HG03442 (cell line): Measurements from ENCODE around the gene TMEM119.
A peak's percentile ranks its signal among the peaks of the same experiment; 100 is the strongest.
"Not testable (repeated sequence)": the region's sequence is repeated elsewhere in the genome, so short reads cannot be mapped to it uniquely, and the experiment has no call there.

Experiments
- ATAC-seq: cut with Tn5 transposase; IDR thresholded peaks from one replicate; pipeline ENCODE4 v1.9.1; 2021; ENCODE audit warnings: mild to moderate bottlenecking, moderate library complexity; ENCODE audit not compliant: unreplicated experiment

Gene TMEM119

DNA sequence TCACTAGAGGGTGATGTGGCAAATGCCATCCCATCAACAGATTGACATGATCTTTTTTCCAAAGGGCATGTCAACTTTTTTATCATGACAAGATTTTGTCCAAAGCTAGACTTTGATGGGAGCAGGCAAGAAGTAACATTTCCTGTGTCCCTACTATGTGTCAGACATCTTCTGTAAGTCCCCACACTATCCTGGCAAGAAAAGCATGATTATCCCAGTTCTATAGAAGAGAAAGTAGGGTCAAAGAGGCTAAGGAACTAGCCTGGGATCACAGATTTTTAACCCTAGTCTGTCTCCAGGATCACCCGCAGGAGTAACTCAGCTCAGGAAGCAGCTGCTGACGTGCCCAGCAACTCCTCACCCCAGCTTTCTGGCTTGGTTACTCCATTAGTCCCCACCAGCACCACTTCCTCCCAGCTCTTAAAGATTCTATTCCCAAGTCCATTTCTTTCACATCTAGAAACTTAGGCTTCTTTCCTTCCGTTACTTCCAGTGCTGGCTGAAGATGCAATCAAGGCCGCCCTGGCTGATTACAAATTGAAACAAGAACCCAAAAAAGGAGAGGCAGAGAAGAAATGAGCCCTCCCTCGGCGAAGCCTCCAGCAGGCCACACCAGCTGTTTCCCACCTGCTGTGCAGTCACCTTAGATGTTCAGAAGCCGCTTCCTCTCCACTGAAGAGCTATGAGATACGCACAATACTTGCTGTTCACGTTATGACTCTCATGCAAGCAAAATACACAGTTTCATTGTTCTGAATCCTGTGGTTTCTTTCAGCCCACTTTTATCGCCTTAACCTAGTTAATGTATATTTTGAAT, 29.3 kb downstream of the TMEM119 start:
- peak; percentile 72 for ATAC-seq

DNA sequence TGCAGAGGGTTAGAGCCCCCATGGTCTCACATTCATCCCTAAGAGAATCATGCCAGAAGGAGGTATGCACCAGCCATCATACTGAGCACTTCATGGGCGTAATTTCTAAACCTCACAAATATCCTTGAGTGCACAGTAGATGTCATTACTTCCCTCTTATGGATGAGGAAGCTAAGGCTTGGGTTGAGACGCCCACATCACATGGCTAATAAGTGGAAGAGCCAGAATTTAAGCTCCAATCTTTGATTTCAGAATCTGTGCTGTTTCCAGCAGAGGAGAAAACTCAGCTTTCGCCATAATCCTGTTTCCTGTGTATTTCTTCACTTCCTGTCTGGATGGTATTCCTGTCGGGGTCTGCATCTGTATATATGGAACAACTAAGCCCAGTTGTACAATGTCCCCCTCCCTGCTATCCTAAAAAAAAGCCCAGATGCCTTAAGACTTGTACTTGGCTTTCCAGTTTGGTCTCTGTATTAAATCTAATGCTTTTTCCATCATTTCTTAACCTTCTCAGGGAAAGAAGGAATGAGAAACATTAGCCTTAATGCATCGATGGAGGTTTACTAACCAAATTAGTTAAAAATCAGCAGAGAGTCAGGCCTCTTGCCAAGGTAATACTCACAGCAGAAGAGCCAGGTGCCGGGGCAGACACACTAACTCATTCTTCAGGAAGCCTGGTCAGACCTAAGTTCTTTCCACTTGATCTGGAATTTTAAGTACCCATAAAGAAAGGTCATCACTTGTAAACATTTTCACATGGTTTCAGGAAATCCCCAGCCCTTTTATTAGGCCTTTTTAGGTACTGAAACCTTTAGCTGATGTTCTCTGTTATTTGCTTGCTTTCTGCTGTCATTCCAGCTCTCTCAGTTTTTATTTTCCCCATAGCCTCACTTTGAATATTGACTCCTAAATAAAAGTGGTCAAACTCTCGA, 30.2 kb downstream of the TMEM119 start:
- no peak for ATAC-seq

DNA sequence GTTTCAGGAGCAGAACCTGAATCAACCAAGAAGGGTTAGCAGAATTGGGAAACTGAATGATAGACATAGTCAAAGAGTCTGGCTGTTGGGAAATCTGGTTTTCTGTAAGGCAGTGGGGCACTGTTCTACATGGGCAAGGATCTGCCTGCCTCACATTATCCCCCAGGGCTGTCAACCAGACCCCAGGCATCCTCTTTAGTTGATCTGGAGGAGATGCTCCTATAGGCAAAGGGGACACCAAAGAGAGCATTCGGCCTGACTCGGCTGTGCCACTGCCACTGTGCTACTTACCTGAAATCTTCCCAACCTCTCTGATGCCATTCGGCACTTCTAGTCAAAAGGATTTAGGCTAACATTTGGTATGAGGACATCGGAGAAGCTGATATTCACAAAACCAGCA, 31.4 kb downstream of the TMEM119 start:
- no peak for ATAC-seq

DNA sequence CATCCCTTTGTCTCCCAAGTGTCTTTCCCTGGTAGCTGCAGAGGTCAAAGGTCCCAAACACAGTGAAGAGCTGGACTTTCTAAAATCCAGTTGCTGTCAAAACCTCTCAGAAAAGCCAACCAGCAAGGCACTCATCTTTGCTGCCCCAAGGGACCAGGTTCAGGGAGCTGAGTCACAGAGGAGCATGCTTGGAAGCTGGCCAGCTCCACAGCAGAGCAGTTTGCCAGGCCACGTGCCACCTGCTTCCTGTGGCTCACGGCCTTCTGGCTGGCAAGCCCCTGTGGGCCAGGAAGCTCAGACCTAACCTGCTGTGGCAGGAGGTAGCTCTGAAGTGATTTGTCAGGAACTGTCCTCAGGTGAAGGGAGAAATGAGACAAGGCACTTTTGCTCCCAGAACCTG, 31.9 kb downstream of the TMEM119 start:
- no peak for ATAC-seq

DNA sequence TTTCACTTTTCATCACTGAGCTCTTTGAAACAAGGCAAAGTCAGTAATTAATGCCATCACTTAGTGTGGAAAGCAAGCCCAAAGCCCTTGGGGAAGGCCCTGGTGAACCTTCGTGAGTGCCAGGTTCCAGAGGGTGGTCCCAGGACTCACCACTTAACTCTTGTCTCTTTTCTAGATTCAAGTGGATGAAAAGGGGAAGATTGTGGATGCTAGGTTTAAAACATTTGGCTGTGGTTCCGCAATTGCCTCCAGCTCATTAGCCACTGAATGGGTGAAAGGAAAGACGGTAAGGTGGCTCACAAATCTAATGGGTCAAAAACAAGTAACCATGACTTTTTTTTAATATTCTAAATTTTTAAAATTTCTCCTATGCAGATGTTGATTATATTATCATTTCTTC, 32.7 kb downstream of the TMEM119 start:
- ATAC-seq = no peak

DNA sequence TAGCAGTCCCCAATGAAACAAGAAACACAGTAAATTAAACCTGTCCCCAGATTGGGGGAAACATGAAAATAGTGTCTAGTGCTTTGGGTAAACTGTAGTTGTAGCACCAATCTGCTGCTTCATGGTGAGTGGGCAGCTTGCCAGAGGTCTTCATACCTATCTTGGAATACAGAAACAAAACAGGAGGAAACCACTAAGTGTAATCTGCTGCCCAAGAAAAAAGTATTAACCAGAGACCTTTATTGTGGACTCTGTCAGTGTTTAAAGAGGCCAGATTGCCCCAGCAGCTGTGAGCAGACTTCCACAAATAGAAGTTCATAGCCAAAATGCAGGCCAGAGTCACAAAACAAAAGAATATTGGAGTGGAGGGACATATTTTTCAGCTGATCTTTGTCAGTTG, 33.2 kb downstream of the TMEM119 start:
- ATAC-seq = no peak

DNA sequence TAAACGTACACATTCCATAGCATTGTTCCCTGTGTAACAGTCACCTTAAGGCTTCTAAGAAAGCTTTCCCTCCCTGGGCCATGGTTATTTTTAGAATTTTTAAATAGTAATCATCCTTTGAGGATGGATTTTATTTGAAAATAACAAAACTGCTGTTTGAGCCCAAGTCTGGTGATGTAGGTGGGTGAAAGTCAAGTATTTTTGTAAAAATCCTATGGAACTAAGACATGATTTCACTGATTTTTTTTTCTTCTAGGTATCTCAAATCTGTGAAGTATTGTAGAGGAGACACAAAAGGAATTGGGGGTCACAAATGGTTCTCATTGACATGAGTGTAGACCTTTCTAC, 34.1 kb downstream of the TMEM119 start:
- no peak for ATAC-seq

DNA sequence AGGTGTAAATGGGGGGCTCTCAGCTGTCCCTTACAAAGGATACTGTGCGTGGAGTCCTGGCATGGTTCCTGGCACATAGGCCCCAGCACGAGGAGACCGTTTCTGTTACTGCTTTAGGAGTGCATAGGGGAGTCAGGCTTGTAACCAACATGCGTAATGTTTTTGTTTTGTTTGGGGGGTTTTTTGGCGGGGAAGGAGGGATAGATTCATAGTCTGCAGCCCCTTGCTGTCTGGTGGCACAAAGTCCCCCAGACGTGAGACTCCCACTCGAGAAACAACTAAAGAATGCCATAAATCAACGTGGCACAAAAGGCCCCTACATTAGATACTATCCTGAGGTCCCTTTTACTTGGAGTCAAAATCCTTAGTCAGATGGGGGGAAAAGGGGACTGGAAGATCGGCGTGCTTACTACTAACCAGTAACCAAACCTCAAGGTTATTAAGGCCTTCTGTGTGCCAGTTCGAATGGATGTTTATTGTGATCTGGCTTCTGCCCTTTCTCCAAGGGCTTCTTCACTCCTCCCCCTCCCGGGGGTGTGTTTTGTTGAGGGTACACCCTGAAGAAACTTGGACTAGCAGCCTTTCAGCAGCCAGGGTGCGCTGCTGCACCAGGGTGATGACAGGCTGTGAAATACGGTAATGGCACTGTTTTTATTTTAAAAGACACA, 34.6 kb downstream of the TMEM119 start:
- peak; percentile 34 for ATAC-seq

DNA sequence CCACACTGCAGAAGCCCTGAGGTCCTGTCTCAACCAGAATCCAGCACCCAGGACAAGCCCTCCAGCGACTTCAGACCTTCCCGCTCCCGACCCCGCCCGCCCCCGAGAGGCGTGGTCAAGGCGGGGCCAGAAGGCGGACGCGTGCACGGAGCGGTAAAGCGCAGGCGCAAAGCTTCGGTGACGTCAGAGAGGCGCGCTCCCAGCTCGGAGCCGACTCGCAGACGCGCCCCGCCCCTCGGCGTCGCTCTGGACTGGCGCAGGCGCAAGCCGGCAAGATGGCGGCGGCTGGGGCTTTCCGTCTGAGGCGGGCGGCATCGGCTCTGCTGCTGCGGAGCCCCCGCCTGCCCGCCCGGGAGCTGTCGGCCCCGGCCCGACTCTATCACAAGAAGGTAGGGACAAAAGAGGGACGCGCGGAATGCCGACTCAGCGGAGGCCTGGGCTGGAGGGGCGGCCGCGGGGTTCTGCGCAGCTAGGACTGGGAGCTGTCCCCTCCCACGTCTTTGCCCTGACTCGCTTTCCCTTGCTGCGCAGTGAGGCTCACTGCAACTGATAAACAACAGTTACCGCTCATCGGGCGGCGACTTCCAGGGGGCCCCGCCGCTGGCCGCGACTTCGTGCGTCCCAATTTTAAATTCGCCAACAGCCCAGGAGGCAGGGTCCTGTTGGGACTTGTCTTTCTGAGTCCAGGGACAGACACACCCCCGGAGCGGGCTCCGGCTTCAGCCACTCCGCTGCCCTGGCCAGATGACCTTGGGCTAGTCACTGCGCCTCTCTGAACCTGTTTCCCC, 35.3 kb downstream of the TMEM119 start, which contains the start of gene ISCU:
TSS of gene ISCU (plus strand) at position 249 of the 788 bp plus-strand sequence. CDS start at position 276, 27 bp downstream.
- ATAC-seq = peak; percentile 57

DNA sequence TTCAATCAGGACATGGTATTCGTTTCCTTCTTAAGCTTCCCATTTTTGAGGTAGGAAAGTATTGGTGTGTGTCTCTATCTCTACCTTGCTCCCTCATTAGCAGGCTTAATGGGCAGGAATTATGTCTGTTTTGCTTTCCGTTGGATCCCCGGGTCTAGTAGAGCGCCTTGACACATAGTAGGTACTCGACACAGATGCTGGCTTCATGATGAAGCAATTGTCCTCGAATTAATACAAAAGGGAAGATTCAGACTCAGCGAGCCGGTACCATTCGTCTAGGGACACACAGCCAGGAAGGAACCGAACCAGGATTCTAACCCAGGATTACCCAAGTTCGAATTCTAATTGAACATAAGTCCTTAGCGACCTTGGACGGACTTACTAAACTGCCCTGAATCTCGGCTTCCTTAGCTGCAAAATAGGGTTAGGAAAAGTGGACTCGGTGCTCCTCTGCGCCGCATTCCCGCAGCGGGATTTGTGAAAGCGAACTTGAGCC, 36.0 kb downstream of the TMEM119 start:
- no peak for ATAC-seq

DNA sequence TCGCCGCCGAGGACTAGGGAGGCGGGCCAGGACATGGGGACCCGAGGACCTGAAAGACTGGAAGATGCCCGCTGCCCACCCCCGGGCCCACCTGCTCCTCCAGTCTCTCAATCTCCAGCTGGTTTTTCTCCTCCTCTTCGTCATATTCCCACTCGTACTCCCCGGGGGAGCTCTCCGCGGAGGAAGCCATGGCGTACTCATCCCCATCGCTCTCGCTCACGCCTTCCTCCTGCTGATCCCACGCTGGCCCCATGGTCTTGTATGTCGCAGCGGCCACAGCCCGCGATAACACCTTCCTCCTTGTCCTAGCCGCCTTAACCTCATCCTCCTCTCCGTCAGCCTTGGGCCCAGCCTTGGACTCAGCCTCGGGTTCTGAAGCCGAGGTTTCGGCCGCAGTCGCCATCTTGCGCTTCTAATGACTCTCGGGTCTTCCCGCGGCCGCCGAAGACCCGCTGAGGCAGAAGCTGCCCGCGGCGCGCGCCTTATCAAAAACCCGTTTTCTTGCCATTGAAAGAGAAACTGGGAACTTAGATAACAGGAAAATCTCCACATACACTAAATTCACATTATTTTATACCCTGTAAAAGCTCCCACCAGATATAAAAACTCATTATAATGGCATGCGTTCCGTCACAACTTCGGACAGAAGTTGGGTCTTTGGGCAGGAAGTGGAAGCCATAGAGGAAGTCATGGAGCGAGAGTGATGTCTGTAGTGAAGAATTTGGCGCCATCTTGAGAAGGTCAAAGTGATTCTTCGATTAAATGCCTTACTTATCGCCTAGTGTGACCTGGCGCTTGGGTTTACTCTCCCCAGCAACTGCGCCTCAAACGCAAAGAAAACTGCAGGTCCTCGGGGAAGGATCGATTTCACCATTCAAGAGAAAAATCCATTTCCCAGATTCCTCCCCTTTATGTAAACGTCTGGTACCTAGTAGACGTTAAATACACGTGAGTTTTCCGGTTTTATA, 36.8 kb downstream of the TMEM119 start, which contains the start of gene SART3:
TSS of gene SART3 (minus strand) at position 422 of the 968 bp plus-strand sequence. CDS start at position 403, 19 bp downstream.
- peak; percentile 31 for ATAC-seq

DNA sequence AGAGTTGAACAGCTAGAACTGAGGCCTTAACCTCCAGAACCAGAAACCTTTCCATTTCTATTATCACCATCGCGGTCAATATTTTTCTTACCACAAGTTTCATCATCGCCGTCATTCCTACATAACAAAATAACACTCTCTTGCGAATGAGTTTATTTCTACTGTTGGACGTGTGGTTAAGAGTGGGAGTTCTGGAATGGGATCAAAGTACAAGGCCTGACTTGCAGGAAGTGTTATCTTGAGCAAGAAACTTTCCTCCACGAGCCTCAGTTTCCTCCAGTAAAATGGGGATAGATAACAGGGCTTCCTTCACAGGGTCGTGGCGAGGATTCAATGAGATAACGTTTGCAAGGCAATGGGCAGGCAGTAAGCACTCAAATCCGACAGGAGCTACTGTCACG, 37.6 kb downstream of the TMEM119 start:
- no peak for ATAC-seq

DNA sequence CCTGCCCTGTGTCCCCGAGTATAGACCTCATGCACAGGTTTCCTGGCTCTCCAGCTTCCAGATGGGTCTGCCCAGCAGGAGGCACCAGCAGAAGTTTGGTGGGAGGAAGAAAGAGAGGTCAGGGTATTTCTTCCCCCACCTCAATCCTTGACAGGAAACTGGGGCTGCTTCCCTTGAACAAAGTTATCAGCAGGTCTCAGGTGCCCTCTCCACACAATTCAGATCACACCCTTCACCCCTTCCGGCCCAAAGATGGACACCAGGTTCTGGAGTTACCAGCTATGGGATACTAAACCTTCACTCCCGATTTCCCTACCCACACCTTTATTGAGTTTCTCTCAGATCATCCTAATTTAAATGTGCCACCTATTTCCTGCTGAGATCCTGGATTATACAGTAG, 38.1 kb downstream of the TMEM119 start:
- no peak for ATAC-seq

DNA sequence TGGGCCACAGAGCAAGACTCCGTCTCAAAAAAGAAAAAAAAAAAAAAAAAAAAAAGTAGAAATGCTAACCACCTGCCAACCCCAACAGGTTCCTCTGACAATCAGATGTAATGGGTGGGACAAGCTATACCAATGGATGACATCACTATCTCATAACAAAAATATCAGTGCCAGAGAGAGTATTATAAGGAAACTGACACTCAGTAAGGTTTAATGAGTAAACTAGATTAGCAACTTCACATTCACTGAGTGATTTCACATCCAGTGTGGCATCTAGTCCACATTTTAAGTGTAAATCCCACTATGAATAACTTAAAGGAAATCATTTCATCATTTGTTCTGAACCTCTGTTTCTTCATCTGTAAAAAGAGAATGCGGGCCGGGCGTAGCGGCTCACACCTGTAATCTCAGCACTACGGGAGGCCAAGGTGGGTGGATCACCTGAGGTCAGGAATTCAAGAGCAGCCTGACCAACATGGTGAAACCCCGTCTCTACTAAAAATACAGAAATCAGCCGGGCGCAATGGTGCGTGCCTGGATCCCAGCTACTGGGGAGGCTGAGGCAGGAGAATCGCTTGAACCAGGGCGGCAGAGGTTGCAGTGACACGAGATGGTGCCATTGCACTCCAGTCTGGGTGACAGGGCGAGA, 38.8 kb downstream of the TMEM119 start:
- ATAC-seq = no peak

DNA sequence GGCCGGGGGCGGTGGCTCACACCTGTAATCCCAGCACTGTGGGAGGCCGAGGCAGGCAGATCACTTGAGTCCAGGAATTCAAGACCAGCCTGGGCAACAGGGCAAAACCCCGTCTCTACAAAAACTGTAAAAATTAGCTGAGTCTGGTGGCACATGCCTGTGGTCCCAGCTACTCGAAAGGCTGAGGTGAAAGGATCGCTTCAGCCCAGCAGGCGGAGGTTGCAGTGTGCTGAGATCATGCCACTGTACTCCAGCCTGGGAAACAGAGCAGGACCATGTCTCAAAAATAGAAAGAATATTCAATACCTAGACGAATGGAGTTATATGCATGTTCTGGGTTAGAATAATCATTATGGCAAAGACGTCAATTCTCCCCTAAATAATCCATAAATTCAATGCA, 42.5 kb downstream of the TMEM119 start:
- ATAC-seq = not testable (repeated sequence)

DNA sequence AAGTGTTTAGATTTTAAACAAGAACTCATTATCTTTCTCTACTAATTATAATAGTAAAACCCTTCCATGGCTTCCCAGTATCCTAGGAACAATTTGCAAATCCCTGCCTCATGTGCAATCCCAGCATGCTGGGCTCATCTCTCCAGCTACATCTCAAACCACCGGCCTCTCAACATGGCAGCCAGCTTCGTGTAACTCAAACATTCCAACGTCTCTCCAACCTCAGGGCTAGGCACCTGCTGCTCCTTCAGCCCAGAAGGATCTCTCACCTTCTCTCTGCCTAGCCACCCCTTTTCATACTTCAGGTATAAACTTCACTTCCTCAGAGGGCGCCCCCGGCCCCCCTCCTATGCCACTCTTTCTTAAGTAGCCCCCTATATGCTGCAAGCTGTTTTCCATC, 44.1 kb downstream of the TMEM119 start:
- ATAC-seq = no peak

DNA sequence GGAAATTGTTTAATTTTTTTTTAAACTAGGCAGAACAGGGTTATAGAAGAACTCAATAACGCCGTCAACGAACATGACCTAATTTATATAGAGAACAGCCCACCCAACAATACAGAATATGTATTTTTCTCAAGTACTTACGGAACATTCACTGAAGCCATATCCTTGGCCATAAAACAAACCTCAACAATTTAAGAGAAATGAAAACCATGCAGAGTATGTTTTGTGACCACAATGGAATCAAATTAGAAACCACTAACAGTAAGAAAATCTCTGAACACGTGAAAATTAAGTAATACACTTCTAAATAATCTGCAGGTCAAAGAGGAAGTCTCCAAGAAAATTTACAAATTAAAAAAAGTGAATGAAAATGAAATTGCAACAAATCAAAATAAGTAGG, 46.3 kb downstream of the TMEM119 start:
- no peak for ATAC-seq

DNA sequence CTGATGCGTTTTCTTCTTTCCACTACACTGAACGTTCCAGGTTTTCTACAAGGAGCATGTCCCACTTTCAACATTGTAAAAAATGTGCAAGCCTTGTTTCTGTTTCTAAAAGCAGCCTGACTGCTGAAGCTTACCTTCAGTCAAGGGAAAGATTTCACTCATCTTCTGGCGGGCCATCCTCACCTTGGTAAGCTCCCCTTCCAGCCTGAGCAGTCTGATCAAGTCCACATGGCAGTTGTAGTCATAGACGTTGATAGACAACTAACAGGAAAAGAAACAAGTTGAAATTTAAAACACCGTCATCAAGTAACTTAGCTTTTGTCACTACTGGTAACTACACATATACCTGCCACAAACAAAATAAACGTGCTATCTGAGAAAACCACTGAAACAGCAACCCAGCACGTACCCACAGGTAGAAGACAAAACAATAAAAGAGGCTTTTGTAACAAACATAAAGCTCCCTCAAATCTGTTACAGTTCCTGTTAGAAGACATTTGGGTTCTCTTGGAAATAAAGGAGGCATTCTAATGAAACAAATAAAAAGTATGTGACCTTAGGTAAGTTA, 48.8 kb downstream of the TMEM119 start:
- ATAC-seq = no peak
